Upper lobe of left lung (tissue), 4 donors: ENCODE data around the gene SCN4B.

Source experiments
- CTCF ChIP-seq, 6 experiments: fragments of 450-650 bp in 4 of 6; fragments of 200-600 bp in 2 of 6; sonication (generic) in 2 of 6; IDR thresholded peaks; one replicate each; pipeline ENCODE4 v1.5.1; 2016 to 2019; ENCODE audit warnings: antibody characterized with exemption in 6 of 6
- EP300 ChIP-seq, 4 donors: sonication (generic); formaldehyde crosslinking; IDR thresholded peaks; one replicate each; pipeline ENCODE4 v1.5.1; 2017; ENCODE audit warnings: antibody characterized with exemption in 4 of 4, control low read depth in 2 of 4
- POLR2A ChIP-seq, 4 donors: fragments of 450-650 bp; IDR thresholded peaks; one replicate each; pipeline ENCODE4 v1.5.1; 2016 to 2017; ENCODE audit warnings: antibody characterized with exemption in 4 of 4, mild to moderate bottlenecking in 2 of 4
- POLR2AphosphoS5 ChIP-seq, 2 donors: sonication (generic); formaldehyde crosslinking; IDR thresholded peaks; one replicate each; pipeline ENCODE4 v1.5.1; 2017; ENCODE audit warnings: antibody characterized with exemption in 2 of 2

GRCh38 chr11:118193910-118194566 is 41.4 kb upstream of the SCN4B start:
- TF ChIP-seq POLR2A (IDR thresholded peaks at IDR 0.05) (no peak), CTCF (IDR thresholded peaks at IDR 0.05) (no peak), POLR2AphosphoS5 (IDR thresholded peaks at IDR 0.05) (no peak), EP300 (IDR thresholded peaks at IDR 0.05) (no peak)
